ENCODE data around the gene WSCD2.

The WSCD2 gene

DNA sequence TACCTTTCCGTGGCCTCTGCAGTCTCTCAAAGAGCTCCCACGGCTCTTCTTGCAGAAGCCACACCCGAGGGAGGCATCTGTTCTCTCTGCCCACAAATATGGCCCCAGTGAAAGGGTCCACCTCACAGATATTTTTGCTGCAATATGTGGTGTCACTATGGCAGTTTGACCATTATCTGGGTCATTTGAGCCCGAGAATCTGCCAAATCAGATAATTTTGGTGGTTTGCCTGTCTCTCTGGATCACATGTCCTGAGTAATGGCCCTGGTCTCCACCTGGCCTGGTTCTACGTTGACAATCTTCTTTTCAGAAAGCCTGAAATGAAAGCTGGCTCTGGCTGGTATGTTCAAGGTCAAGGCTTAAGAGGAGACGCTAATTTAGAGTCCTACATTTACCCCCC lies 5.7 kb upstream of the WSCD2 start:
- no peak for DNase-seq (ENCODE audit: low read depth)
- in situ Hi-C loops (cut with HindIII; ENCODE audit: low sequenced_read_pairs), result no loop called here
- TF ChIP-seq CTCF (IDR thresholded peaks at IDR 0.05; ENCODE audit: low read depth, low read length, missing control alignments), result no peak
- H3K4me3 ChIP-seq (ENCODE audit: low read depth, low read length), result no peak overlapping the region

DNA sequence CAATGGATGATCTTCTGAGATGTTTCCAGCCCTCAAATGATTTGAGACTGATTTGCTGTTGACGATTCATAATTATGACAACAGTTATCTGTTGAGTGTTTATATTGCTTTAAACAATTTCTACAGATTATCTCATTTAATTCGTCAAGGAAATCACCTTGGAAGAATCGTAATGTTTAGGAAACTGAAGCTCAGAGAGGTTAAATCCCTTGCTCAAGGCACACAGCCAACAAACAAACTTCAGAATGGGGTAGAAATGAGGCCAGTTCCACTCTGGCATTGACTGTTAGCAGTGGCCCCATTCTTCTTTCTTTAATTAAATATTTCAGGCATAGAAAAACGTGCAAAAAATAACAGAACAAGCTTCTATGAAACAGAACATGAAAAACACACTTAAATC lies 4.0 kb upstream of the WSCD2 start:
- TF ChIP-seq CTCF (IDR thresholded peaks at IDR 0.05; ENCODE audit: low read depth, low read length, missing control alignments), result no peak
- in situ Hi-C loops (cut with HindIII; ENCODE audit: low sequenced_read_pairs), result no loop called here
- no peak overlapping the region for H3K4me3 ChIP-seq (ENCODE audit: low read depth, low read length)
- no peak for DNase-seq (ENCODE audit: low read depth)

- in situ Hi-C loops (cut with HindIII; ENCODE audit: low sequenced_read_pairs), result no loop called here
- DNase-seq (ENCODE audit: low read depth), result no peak
- no peak for TF ChIP-seq CTCF (IDR thresholded peaks at IDR 0.05; ENCODE audit: low read depth, low read length, missing control alignments)
- no peak overlapping the region for H3K4me3 ChIP-seq (ENCODE audit: low read depth, low read length)
Observed at GRCh38 chr12:108126212-108126611, 2.9 kb upstream of the WSCD2 start.

GRCh38 chr12:108126990-108127501 lies 2.0 kb upstream of the WSCD2 start:
- DNase-seq (ENCODE audit: low read depth), result no peak
- in situ Hi-C loops (cut with HindIII; ENCODE audit: low sequenced_read_pairs), result no loop called here

GRCh38 chr12:108127654-108128053 lies 1.4 kb upstream of the WSCD2 start:
- in situ Hi-C loops (cut with HindIII; ENCODE audit: low sequenced_read_pairs), result no loop called here
- no peak overlapping the region for H3K4me3 ChIP-seq (ENCODE audit: low read depth, low read length)

More at GRCh38 chr12:108126990-108127501, 2.0 kb upstream of the WSCD2 start:
- no peak for TF ChIP-seq CTCF (IDR thresholded peaks at IDR 0.05; ENCODE audit: low read depth, low read length, missing control alignments)
- H3K4me3 ChIP-seq (ENCODE audit: low read depth, low read length), result no peak overlapping the region

DNA sequence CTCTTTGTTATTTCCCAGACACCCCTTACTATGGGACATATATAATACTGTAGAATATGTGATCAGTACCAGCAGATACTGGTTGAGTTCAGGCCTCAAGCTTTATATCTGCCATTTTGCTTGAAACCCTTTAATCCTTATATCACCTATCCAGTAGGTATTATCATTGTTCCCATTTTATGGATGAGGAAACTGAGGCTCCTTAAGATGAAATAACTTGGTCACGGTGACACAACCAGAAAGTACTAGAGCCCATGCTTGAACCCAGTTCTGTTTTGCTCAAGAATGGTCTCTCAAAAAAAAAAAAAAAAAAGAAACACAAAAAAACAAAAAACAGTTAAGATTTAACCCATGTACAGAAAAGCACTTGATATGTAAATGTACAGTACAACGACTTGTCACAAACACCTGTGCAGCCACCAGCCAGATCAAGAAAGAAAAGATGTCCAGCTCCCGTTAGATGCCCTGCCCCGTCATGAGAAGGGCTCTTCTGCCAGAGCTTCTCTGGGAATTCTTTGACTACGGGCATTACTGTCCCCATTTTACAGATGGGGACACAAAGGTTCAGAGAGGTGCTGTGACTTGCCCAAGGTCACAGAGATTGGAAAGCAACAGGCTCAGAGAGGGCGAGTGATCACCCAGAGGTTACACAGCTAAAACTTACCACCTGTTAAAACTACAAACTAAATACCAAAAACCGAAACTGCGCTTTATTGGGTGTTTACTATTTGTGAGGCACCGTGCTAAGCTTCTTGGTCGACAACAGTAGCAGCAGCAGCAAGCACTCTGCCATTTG lies 669 bp upstream of the WSCD2 start:
- no peak for TF ChIP-seq CTCF (IDR thresholded peaks at IDR 0.05; ENCODE audit: low read depth, low read length, missing control alignments)
- H3K4me3 ChIP-seq (ENCODE audit: low read depth, low read length), result no peak overlapping the region
- DNase-seq (ENCODE audit: low read depth), result no peak
- in situ Hi-C loops (cut with HindIII; ENCODE audit: low sequenced_read_pairs), result no loop called here

More at GRCh38 chr12:108127654-108128053, 1.4 kb upstream of the WSCD2 start:
- TF ChIP-seq CTCF (IDR thresholded peaks at IDR 0.05; ENCODE audit: low read depth, low read length, missing control alignments), result no peak
- no peak for DNase-seq (ENCODE audit: low read depth)
